Lung (tissue), 12 donors: ENCODE data around the gene WDR19. TPM values are rescaled to one million over a fixed set of nuclear protein-coding genes. Genes with fewer than 3 reads are reported as not detected.
A peak's percentile ranks its signal among the peaks of the same experiment; 100 is the strongest.

ENCODE experiments used
- ATAC-seq: fragments of 200-7000 bp; cut with Tn5 transposase; one replicate; pipeline ENCODE4 v1.9.1; 2020; ENCODE audit warnings: moderate number of reproducible peaks; ENCODE audit not compliant: insufficient read depth, low FRiP score
- DNase-seq, 3 donors: peaks; one replicate each; pipeline ENCODE4 v3.0.0-alpha.2; 2013 to 2017
- H3K27ac ChIP-seq, 2 donors: one replicate each; pipeline ENCODE4 v1.5.1; 2013; ENCODE audit warnings: mild to moderate bottlenecking in 2 of 2, moderate library complexity in 2 of 2, control low read depth in 1 of 2, inconsistent platforms in 1 of 2, low read depth in 1 of 2, low read length in 1 of 2
- H3K27me3 ChIP-seq, 3 donors: one replicate each; pipeline ENCODE4 v1.5.1; 2013; ENCODE audit warnings: low read length in 2 of 3; ENCODE audit not compliant: control insufficient read depth in 3 of 3, insufficient read depth in 3 of 3
- H3K36me3 ChIP-seq, 4 donors: one replicate each; pipeline ENCODE4 v1.5.1; 2013; ENCODE audit warnings: low read length in 4 of 4, mild to moderate bottlenecking in 1 of 4, moderate library complexity in 1 of 4; ENCODE audit not compliant: control insufficient read depth in 4 of 4, insufficient read depth in 4 of 4
- H3K4me1 ChIP-seq, 5 donors: one replicate each; pipeline ENCODE4 v1.5.1; 2013; ENCODE audit warnings: low read length in 5 of 5, mild to moderate bottlenecking in 2 of 5, moderate library complexity in 1 of 5; ENCODE audit not compliant: control insufficient read depth in 5 of 5, insufficient read depth in 5 of 5
- H3K4me3 ChIP-seq: one replicate; pipeline ENCODE4 v1.5.1; 2013; ENCODE audit warnings: mild to moderate bottlenecking, control low read depth, moderate library complexity
- H3K9ac ChIP-seq, 2 donors: one replicate each; pipeline ENCODE4 v1.5.1; 2013; ENCODE audit warnings: low read length in 2 of 2, control low read depth in 1 of 2; ENCODE audit not compliant: insufficient read depth in 1 of 2
- H3K9me3 ChIP-seq, 4 donors: one replicate each; pipeline ENCODE4 v1.5.1; 2013; ENCODE audit warnings: low read length in 3 of 4, mild to moderate bottlenecking in 1 of 4, moderate library complexity in 1 of 4; ENCODE audit not compliant: control insufficient read depth in 4 of 4, insufficient read depth in 3 of 4
- WGBS, 2 donors: extraction: QIAGEN DNeasy Blood & Tissue Kit; methylation state at CpG; one replicate each; pipeline ENCODE4 v1.1.7; 2013; 5-methylcytosine and 5-hydroxymethylcytosine counted together
- polyA plus RNA-seq, 2 donors: library from polyadenylated mRNA; stranded (reverse); fragments of 200-250 nt; gene quantifications; one replicate each; pipeline ENCODE4 v1.2.1, GENCODE V29; 2013
- total RNA-seq, 2 donors: library from RNA; depleted of rRNA in 1 of 2; stranded (reverse); fragments of >200 nt in 1 of 2; gene quantifications; one replicate each; pipeline ENCODE4 v1.2.1, GENCODE V29; 2014 to 2021
- TF ChIP-seq, protein P1 (sequence below): IDR thresholded peaks from 2 replicates; pipeline ENCODE4 v1.5.1; 2012; ENCODE audit warnings: mild to moderate bottlenecking; ENCODE audit errors: control extremely low read depth, extremely low read depth
- donor health status: control.
- donor health status: control.
- donor health status: Bipolar disorder and iron deficiency.
- donor health status: healthy.
- donor health status: DM: yes; HTN: yes; CAD: no.

The WDR19 gene
- total and polyA plus RNA-seq, 4 donors, result 14.4 to 75.4 (median 40.5) TPM

GRCh38 chr4:39279416-39279815 lies 97.1 kb downstream of the WDR19 start:
- Histone ChIP-seq H3K36me3 (peaks cover 17 to 46% (median 28%) of the 10 kb centered on the region in 4 donors), H3K9me3 (no peaks in the 10 kb centered on the region), H3K4me3 (no peak overlapping the region), H3K9ac (no peak overlapping the region), H3K27ac (no peak overlapping the region), H3K4me1 (no peaks in the 10 kb centered on the region), H3K27me3 (no peaks in the 10 kb centered on the region)
- TF ChIP-seq, protein P1, sequence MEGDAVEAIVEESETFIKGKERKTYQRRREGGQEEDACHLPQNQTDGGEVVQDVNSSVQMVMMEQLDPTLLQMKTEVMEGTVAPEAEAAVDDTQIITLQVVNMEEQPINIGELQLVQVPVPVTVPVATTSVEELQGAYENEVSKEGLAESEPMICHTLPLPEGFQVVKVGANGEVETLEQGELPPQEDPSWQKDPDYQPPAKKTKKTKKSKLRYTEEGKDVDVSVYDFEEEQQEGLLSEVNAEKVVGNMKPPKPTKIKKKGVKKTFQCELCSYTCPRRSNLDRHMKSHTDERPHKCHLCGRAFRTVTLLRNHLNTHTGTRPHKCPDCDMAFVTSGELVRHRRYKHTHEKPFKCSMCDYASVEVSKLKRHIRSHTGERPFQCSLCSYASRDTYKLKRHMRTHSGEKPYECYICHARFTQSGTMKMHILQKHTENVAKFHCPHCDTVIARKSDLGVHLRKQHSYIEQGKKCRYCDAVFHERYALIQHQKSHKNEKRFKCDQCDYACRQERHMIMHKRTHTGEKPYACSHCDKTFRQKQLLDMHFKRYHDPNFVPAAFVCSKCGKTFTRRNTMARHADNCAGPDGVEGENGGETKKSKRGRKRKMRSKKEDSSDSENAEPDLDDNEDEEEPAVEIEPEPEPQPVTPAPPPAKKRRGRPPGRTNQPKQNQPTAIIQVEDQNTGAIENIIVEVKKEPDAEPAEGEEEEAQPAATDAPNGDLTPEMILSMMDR, result no peak
- ATAC-seq (no peak), DNase-seq (no peak)
- 89 to 91% methylated on average over 5 of the region's 5 CpGs for WGBS, 2 donors

- Histone ChIP-seq H3K4me3 (no peak overlapping the region), H3K27ac (no peak overlapping the region), H3K27me3 (no peaks in the 10 kb centered on the region), H3K4me1 (no peaks in the 10 kb centered on the region), H3K36me3 (peaks cover 16 to 38% (median 26%) of the 10 kb centered on the region in 4 donors), H3K9me3 (no peaks in the 10 kb centered on the region), H3K9ac (no peak overlapping the region)
- DNase-seq, result no peak
- no peak for ATAC-seq
- WGBS, 2 donors, result 96 to 97% methylated on average over 2 of the region's 2 CpGs
- TF ChIP-seq, protein P1, result no peak
Measured at GRCh38 chr4:39280770-39281169, 98.4 kb downstream of the WDR19 start.

- Histone ChIP-seq H3K9ac (no peak overlapping the region), H3K27me3 (no peaks in the 10 kb centered on the region), H3K9me3 (no peaks in the 10 kb centered on the region), H3K27ac (no peak overlapping the region), H3K4me1 (no peaks in the 10 kb centered on the region), H3K4me3 (no peak overlapping the region), H3K36me3 (peaks cover 22 to 45% (median 32%) of the 10 kb centered on the region in 4 donors)
- WGBS, 2 donors, result 68 to 78% methylated on average over 7 of the region's 7 CpGs
- no peak for ATAC-seq
- TF ChIP-seq, protein P1, result no peak
- DNase-seq, result peak in 1 of 3 donors; percentile 5
Measured at GRCh38 chr4:39285111-39285795, 102.9 kb downstream of the WDR19 start.
